ENCODE data around the gene FANCE. TPM values are rescaled to one million over a fixed set of nuclear protein-coding genes. Genes with fewer than 3 reads are reported as not detected.
"Not testable (repeated sequence)": the region's sequence is repeated elsewhere in the genome, so short reads cannot be mapped to it uniquely, and the experiment has no call there.

FANCE gene
- total RNA-seq, 1 donor from 2014 or later = 4.1 TPM

- ATAC-seq (no peak), DNase-seq (ENCODE audit: missing footprints) (no peak)
- intact Hi-C loops (cut with DNase I) = no loop called here
Measured at GRCh38 chr6:35427851-35428321, 24.3 kb upstream of the FANCE start.

DNA sequence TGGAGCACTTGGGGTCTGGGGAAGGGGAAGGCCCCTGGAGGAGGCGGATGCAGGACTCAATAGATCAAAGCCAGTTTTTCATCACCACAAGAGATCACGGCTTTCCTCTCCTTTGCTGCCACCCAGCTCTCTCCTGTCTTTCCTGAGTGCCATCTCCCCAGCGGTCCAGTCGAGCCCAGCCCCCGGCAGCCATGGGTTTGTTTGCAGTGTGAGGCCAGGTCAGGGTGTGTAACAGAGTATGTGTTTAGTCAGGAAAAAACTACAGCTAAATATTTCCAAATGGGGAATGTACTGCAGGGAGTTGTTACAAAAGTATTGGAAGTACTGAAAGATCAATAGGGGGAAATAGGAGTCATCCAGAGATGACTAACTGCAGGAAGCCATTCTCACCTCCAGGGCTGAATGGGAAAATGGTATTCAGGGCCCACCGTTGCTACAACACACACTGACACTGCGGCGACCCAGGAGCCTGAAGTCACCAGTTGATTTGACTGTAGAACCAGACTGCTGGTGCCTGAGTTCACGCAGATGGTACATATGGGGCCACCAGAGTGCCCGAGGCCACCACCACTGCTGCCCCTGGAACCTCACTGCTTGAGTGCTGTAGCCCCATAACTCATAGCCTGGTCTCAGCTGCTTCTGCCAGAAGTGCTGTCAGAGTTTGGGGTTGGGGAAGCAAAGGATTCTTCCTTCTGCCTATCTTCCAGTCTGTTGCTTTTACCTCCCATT is 23.6 kb upstream of the FANCE start:
- intact Hi-C loops (cut with DNase I) = no loop called here
- DNase-seq (ENCODE audit: missing footprints) (no peak), ATAC-seq (no peak)

DNA sequence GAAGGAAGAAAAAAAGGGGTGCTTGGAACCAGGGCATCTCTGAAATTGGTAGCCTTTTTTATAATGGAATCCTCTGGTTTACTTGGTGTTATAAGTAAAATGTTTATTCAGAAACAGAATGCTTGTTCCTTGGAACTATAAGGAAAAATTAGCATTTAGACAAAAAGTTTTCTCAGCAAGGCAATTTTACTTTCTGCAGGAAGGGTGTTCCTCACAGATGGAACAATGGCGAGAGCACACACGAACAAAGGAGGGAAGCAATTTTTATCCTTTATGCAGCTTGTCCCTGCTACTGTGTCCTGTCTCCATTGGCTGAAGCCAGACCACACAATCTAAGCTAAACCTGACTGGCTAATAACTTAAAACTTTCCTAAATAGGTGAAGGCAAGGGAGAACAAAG is 22.7 kb upstream of the FANCE start:
- no peak for DNase-seq (ENCODE audit: missing footprints)
- no peak for ATAC-seq
- intact Hi-C loops (cut with DNase I) = no loop called here

- intact Hi-C loops (cut with DNase I) = no loop called here
- ATAC-seq (no peak), DNase-seq (ENCODE audit: missing footprints) (no peak)
Measured at GRCh38 chr6:35432291-35432690, 19.8 kb upstream of the FANCE start.

- ATAC-seq; intact Hi-C loops (cut with DNase I): not testable (repeated sequence)
Measured at GRCh38 chr6:35432702-35433101, 19.4 kb upstream of the FANCE start.

GRCh38 chr6:35435074-35435837 is 16.9 kb upstream of the FANCE start:
- intact Hi-C loops (cut with DNase I) = no loop called here
- no peak for DNase-seq (ENCODE audit: missing footprints)
- peak; percentile 70 for ATAC-seq

More at GRCh38 chr6:35432702-35433101, 19.4 kb upstream of the FANCE start:
- DNase-seq (ENCODE audit: missing footprints) = not testable (repeated sequence)

GRCh38 chr6:35436071-35436857 is 15.9 kb upstream of the FANCE start:
- DNase-seq (ENCODE audit: missing footprints) (no peak), ATAC-seq (no peak)
- intact Hi-C loops (cut with DNase I) = no loop called here

DNA sequence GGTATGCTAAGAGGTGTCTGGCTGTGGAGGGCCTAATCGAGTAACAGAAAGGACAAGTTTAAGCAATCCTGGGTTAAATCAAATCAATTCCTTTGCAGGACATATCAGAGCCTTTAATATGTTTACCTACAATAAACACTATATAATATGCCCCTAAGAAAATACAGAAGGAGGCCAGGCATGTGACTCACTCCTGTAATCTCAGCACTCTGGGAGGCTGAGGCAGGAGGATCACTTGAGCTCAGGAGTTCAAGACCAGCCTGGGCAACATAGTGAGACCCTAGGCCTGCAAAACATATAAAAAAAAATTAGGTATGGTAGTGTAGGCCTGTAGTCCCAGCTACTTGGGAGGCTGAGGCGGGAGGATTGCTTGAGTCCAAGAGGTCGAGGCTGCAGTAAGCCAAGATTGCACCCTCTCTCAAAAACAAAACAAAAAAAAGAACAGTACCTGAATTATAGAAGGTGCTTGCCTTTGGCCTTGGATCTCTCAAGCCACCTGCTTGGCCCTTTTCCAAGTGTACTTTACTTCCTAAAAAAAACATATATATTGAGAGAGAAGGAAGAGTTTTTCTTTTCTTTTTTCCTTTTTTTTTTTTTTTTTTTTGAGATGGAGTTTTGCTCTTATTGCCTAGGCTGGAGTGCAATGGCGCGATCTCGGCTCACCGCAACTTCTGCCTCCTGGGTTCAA is 13.6 kb upstream of the FANCE start:
- DNase-seq (ENCODE audit: missing footprints); intact Hi-C loops (cut with DNase I); ATAC-seq: not testable (repeated sequence)

DNA sequence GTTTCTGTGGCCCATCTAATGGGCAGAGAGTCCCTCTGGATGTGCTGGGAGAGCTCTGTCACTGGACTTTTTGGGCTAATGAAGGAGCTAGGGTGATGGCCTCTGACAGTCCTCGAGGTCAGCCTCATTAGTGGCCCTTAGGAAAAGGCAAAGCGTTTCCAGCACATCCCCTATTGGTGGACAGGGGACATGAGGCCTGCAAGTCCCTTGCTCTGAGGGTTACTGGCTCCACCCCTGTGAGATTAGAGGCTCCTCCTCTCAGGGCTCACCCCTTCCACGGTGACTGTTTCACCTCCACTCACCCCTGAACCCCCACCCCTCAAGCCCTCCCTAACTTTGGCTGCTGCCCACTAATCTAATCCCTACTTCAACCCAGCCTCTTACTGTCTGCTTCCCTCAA is 12.8 kb upstream of the FANCE start:
- no peak for DNase-seq (ENCODE audit: missing footprints)
- intact Hi-C loops (cut with DNase I) = no loop called here
- no peak for ATAC-seq

GRCh38 chr6:35441205-35441604 is 10.9 kb upstream of the FANCE start:
- intact Hi-C loops (cut with DNase I) = no loop called here
- DNase-seq (ENCODE audit: missing footprints) = no peak
- ATAC-seq = peak; percentile 56

DNA sequence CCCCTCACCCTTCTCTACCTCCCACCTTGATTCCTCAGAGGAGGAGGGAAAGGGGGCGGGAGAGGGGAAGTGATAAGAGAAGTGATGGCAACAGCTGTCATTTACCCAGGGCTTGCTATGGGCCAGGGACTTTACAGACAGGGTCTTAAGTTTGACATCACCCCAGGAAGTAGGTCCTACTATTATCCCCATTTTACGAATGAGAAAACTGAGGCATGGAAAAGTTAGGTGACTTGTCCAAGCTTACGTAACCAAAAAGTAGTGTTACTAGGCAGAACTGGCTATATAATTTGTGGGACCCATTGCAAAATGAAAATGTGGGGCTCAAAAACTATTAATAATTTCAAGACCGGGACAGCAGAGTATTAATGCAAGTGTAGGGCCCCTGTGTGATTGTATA is 10.5 kb upstream of the FANCE start:
- no peak for ATAC-seq
- DNase-seq (ENCODE audit: missing footprints) = no peak
- intact Hi-C loops (cut with DNase I) = no loop called here

- ATAC-seq (no peak), DNase-seq (ENCODE audit: missing footprints) (no peak)
- intact Hi-C loops (cut with DNase I) = no loop called here
Measured at GRCh38 chr6:35442693-35443092, 9.4 kb upstream of the FANCE start.

DNA sequence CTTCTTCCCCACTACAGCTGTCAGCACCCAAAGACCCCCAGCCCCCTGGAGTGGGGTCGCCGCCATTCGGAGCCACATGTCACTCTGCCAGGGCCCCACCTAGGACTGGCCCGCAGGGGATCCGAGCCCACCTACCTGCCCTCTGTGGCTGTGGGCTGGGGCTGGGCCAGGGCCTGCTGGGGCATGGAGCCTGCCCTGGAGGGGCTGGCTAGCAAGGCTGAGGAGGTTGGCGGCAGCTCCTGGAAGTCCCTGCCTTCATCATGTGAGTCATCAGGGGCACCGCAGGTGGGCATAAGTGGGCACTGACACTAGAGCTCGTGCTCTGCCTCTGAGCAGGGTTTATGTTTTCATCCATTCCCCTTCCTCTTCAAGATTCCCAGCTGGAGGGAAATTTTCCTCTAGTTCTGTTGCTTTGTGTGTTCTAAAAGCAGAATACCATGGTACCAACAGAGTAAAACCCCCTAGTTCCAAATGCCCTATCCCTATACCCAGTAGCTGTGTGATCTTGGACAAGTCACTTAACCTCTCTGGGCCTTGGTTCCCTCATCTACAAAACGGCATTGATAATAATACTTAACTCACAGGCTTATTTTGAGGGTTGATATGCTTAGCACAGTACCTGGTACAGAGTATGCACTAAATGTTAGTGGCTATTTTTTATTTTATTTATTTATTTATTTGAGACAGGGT is 8.7 kb upstream of the FANCE start:
- ATAC-seq (no peak), DNase-seq (ENCODE audit: missing footprints) (no peak)
- intact Hi-C loops (cut with DNase I) = no loop called here

DNA sequence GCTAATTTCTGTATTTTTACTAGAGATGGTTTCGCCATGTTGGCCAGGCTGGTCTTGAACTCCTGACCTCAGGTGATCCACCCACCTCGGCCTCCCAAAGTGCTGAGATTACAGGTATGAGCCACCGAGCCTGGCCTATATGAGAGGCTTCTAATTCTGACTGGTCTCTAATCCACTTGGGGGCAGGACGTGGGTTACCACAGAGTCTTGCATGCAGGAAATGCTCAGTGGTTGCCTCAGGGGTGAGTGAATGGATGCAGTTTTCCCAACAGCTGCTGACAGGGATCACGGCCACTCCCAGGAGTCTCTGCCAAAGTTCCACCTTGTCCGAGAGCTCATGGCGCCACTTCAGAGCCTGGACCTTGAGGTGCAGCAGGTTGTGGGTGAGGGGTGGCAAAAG is 6.4 kb upstream of the FANCE start:
- no peak for ATAC-seq
- DNase-seq (ENCODE audit: missing footprints) = no peak
- intact Hi-C loops (cut with DNase I) = no loop called here

- DNase-seq (ENCODE audit: missing footprints) (no peak), ATAC-seq (no peak)
- intact Hi-C loops (cut with DNase I) = loop anchor here (2.0 kb wide), 1 partner anchor 33 kb away; no protein-coding TSS in a partner anchor
Measured at GRCh38 chr6:35448191-35448590, 3.9 kb upstream of the FANCE start.

DNA sequence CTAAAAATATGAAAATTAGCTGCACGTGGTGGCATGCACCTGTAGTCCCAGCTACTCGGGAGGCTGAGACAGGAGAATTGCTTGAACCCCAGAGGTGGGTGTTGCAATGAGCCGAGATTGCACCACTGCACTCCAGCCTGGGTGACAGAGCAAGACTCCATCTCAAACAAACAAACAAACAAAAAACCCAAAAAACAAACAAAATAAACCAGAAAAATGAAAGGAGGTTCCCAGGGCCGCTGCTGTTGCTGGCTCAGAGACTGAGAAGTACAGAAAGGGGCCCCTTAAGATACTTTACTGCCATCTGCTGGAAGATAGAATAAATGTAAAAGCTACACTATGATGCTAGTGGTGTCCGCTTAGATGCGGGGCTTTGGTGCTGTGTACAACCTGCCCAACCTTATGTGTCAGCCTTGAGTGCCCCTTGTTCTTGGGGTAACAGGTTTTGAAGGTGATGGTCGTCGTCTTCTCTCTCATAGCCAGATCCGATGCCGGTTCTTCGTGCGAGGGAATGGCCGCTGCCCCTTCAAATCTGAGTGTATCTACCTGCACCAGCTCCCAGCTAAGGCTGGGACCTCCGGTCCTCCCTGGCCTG is 2.8 kb upstream of the FANCE start:
- ATAC-seq (peak; percentile 68), DNase-seq (ENCODE audit: missing footprints) (no peak)
- intact Hi-C loops (cut with DNase I) = loop anchor here (1.0 to 2.0 kb wide), 3 partner anchors 35 to 152 kb away; partner anchors contain the start of genes DEF6 and PPARD

DNA sequence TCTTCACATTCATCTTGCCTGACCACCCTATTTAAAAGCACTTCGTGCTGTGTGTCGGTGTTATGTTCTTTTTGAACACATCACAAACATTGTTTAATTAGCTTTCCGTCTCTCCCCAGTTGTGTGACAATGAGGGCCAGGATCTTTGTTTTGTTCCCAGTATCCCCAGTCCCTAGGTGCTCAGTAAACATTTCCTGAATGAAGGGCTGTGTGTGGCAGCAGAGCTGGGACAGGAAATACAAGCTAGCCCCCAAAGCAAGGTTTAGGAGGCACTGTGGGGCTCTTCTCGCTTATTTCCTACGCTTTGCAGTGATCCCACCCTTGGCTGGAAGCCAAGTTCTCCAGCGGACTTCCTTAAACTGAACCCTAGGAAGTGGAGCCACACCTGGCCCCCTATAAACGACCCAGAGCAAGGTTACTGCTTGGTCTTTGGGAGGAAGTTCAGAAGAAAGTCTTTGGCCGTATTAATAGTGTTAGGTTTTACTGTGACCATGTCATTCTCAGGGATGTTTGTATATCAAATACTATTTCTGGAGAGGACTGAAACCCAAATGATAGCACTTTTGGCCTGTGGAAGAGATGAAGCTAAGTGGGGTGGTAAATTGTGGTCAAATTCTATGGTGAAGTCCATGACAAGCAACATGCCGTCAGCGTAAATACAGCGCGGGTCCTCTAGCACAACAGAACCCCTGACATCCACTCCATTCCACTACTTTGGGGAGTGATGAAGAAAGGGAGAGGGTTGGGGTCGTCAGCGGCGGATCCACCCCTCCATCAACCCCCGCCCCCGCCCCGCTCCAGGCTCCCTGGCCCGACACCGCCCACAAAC is 570 bp upstream of the FANCE start:
- intact Hi-C loops (cut with DNase I) = no loop called here
- no peak for ATAC-seq
- DNase-seq (ENCODE audit: missing footprints) = no peak
